Measurements from ENCODE around the gene DPP7. TPM values are rescaled to one million over a fixed set of nuclear protein-coding genes. Genes with fewer than 3 reads are reported as not detected.

Gene DPP7
- total and polyA plus RNA-seq, 2 donors (not counting 1 experiment from before 2014, with no cell fraction given) = 324 to 506 TPM

DNA sequence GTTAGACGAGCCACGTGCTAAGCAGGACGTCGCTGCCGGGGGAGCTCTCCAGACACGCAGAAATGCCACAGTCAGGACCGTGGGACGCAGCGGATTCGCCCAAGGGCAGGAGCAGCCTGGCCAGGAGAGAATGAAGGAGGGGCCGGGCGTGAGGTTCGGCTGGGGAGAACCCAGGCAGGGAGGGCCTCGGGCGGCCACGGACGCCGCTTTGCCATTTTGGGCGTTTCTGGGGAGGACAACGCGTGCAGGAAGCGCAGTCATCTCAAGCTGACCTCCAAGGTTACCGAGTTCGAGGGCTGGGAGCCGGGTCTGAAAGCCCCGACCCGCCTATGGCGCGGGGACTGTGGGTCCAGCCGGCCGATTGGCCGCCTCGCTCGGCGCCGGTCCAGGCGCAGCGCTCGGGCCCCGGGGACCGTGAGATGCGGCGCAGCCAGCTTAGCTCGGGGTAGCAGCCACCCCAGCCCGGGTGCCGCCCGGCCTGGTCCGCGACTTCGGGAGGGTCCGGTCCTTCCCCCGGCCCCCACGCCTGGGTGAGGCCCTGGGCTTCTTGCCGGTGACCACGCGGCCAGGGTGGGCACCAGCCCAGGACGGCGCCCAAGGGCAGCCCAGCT, 28.5 kb downstream of the DPP7 start:
- Histone ChIP-seq H3K4me1 (ENCODE audit: control insufficient read depth in 2 of 2, insufficient read depth in 2 of 2, low read length in 2 of 2) (peaks cover 18 to 41% of the 10 kb centered on the region in 2 donors), H3K9me3 (ENCODE audit: control extremely low read depth in 1 of 3, control insufficient read depth in 2 of 3, insufficient read depth in 1 of 3, low read length in 2 of 3) (no peaks in the 10 kb centered on the region), H3K36me3 (replicated peaks in 1 of 2; ENCODE audit: control extremely low read depth in 1 of 2, control insufficient read depth in 1 of 2, extremely low read depth in 1 of 2, insufficient read depth in 2 of 2, low read length in 1 of 2) (peaks cover 0 to 20% of the 10 kb centered on the region in 2 experiments), H4K20me1 (ENCODE audit: control insufficient read depth, insufficient read depth, low read length, poor library complexity, severe bottlenecking) (no peaks in the 10 kb centered on the region), H3K27ac (ENCODE audit: low read length in 2 of 2) (peak overlapping the region; percentile 88 to 97), H3K4me2 (replicated peaks; ENCODE audit: low read depth, low read length, poor library complexity, severe bottlenecking) (peak overlapping the region; percentile 96), H3K9ac (ENCODE audit: low read length) (peak overlapping the region; percentile 96), H2AFZ (ENCODE audit: insufficient read depth, low read depth, low read length, poor library complexity, severe bottlenecking) (peak overlapping the region; percentile 76), H3K27me3 (replicated peaks in 1 of 4; ENCODE audit: control extremely low read depth in 1 of 4, control insufficient read depth in 3 of 4, insufficient read depth in 4 of 4, low read length in 3 of 4) (no peaks in the 10 kb centered on the region), H3K79me2 (ENCODE audit: control insufficient read depth, insufficient read depth, low read length) (peaks cover 24% of the 10 kb centered on the region), H3K4me3 (ENCODE audit: control extremely low read depth in 1 of 5, extremely low read depth in 1 of 5, insufficient read depth in 1 of 5, low read depth in 2 of 5, low read length in 4 of 5) (peak overlapping the region; percentile 26 to 74 (median 71))
- H3K9me3 Mint-ChIP-seq (ENCODE audit: insufficient read depth) = no peaks in the 10 kb centered on the region
- WGBS (ENCODE audit: insufficient coverage) = under 1% methylated on average over 58 of the region's 58 CpGs
- peak overlapping the region; percentile 97 for H3K4me3 Mint-ChIP-seq
- DNase-seq = no peak
- intact Hi-C loops (cut with micrococcal nuclease) = loop anchor here (1.0 to 5.0 kb wide), 6 partner anchors 9 to 603 kb away; partner anchors contain the start of genes DPP7, SAPCD2, SEC16A and TMEM141
- peak overlapping the region; percentile 98 for H3K27ac Mint-ChIP-seq
- TF ChIP-seq EZH2 (IDR thresholded peaks at IDR 0.05; ENCODE audit: borderline replicate concordance, insufficient read depth, low read depth, low read length, poor library complexity, severe bottlenecking) = no peak
- TF ChIP-seq CTCF (IDR thresholded peaks at IDR 0.05) = no peak
- peak; percentile 0 for ATAC-seq (ENCODE audit: low read depth)
- H3K4me1 Mint-ChIP-seq = peaks cover 40% of the 10 kb centered on the region
- no peaks in the 10 kb centered on the region for H3K27me3 Mint-ChIP-seq
- ChIA-PET POLR2A (interaction anchor here (0.6 to 2.8 kb wide), 15 partner anchors 9 to 376 kb away, joined by 3 to 19 read pairs (median 5); partner anchors contain the start of genes NELFB, SAPCD2, SSNA1 and UAP1L1), CTCF (interaction anchor here (0.7 to 2.8 kb wide), 11 partner anchors 10 to 295 kb away, joined by 3 to 19 read pairs (median 9); partner anchors contain the start of genes NPDC1, RNF224, SAPCD2 and TMEM141)

GRCh38 chr9:137084526-137084925, 30.0 kb downstream of the DPP7 start:
- DNase-seq = no peak
- H3K4me3 Mint-ChIP-seq = no peak overlapping the region
- Histone ChIP-seq H3K4me1 (ENCODE audit: control insufficient read depth in 2 of 2, insufficient read depth in 2 of 2, low read length in 2 of 2) (peaks cover 18 to 41% of the 10 kb centered on the region in 2 donors), H3K27ac (ENCODE audit: low read length in 2 of 2) (no peak overlapping the region), H4K20me1 (ENCODE audit: control insufficient read depth, insufficient read depth, low read length, poor library complexity, severe bottlenecking) (peaks cover 9% of the 10 kb centered on the region), H2AFZ (ENCODE audit: insufficient read depth, low read depth, low read length, poor library complexity, severe bottlenecking) (no peak overlapping the region), H3K9me3 (ENCODE audit: control extremely low read depth in 1 of 3, control insufficient read depth in 2 of 3, insufficient read depth in 1 of 3, low read length in 2 of 3) (no peaks in the 10 kb centered on the region), H3K27me3 (replicated peaks in 1 of 4; ENCODE audit: control extremely low read depth in 1 of 4, control insufficient read depth in 3 of 4, insufficient read depth in 4 of 4, low read length in 3 of 4) (no peaks in the 10 kb centered on the region), H3K9ac (ENCODE audit: low read length) (no peak overlapping the region), H3K4me3 (ENCODE audit: control extremely low read depth in 1 of 5, extremely low read depth in 1 of 5, insufficient read depth in 1 of 5, low read depth in 2 of 5, low read length in 4 of 5) (no peak overlapping the region), H3K36me3 (replicated peaks in 1 of 2; ENCODE audit: control extremely low read depth in 1 of 2, control insufficient read depth in 1 of 2, extremely low read depth in 1 of 2, insufficient read depth in 2 of 2, low read length in 1 of 2) (peaks cover 0 to 28% of the 10 kb centered on the region in 2 experiments), H3K4me2 (replicated peaks; ENCODE audit: low read depth, low read length, poor library complexity, severe bottlenecking) (no peak overlapping the region), H3K79me2 (ENCODE audit: control insufficient read depth, insufficient read depth, low read length) (peaks cover 18% of the 10 kb centered on the region)
- ChIA-PET POLR2A (interaction anchor here (0.7 to 2.8 kb wide), 3 partner anchors 15 to 466 kb away, joined by 6 to 19 read pairs (median 8); partner anchors contain the start of gene SAPCD2), CTCF (interaction anchor here (0.6 to 2.7 kb wide), 8 partner anchors 8 to 152 kb away, joined by 3 to 19 read pairs (median 4); partner anchors contain the start of genes SAPCD2 and UAP1L1)
- H3K27me3 Mint-ChIP-seq = no peaks in the 10 kb centered on the region
- WGBS (ENCODE audit: insufficient coverage) = 88% methylated on average over 7 of the region's 9 CpGs
- H3K27ac Mint-ChIP-seq = peak overlapping the region; percentile 32
- no peak for TF ChIP-seq EZH2 (IDR thresholded peaks at IDR 0.05; ENCODE audit: borderline replicate concordance, insufficient read depth, low read depth, low read length, poor library complexity, severe bottlenecking)
- no peak for TF ChIP-seq CTCF (IDR thresholded peaks at IDR 0.05)
- ATAC-seq (ENCODE audit: low read depth) = no peak
- H3K9me3 Mint-ChIP-seq (ENCODE audit: insufficient read depth) = no peaks in the 10 kb centered on the region
- H3K4me1 Mint-ChIP-seq = peaks cover 44% of the 10 kb centered on the region
- intact Hi-C loops (cut with micrococcal nuclease) = no loop called here
